Muscle of leg (tissue), 11 donors: Measurements from ENCODE around the gene MVB12A. TPM values are rescaled to one million over a fixed set of nuclear protein-coding genes. Genes with fewer than 3 reads are reported as not detected.

Experiments used
- DNase-seq: peaks from one replicate; pipeline ENCODE4 v3.0.0; 2013
- H3K27ac ChIP-seq: one replicate; pipeline ENCODE4 v1.5.1; 2013; ENCODE audit warnings: mild to moderate bottlenecking, low read length, control low read depth
- H3K27me3 ChIP-seq: one replicate; pipeline ENCODE4 v1.6.1; 2013; ENCODE audit warnings: low read length; ENCODE audit not compliant: control insufficient read depth, insufficient read depth
- H3K36me3 ChIP-seq: one replicate; pipeline ENCODE4 v1.6.1; 2013; ENCODE audit warnings: low read length; ENCODE audit not compliant: control insufficient read depth, insufficient read depth
- H3K4me1 ChIP-seq: one replicate; pipeline ENCODE4 v1.6.1; 2013; ENCODE audit warnings: low read length; ENCODE audit not compliant: control insufficient read depth, insufficient read depth
- H3K4me3 ChIP-seq: one replicate; pipeline ENCODE4 v1.5.1; 2013; ENCODE audit warnings: low read length, control low read depth
- H3K9me3 ChIP-seq: replicated peaks from 2 replicates; pipeline ENCODE4 v1.6.1; 2013; ENCODE audit warnings: low read depth, low read length; ENCODE audit not compliant: control insufficient read depth
- WGBS: methylation state at CpG from one replicate; pipeline ENCODE4 v1.1.5; 2013; ENCODE audit warnings: missing lambda C conversion rate; ENCODE audit not compliant: insufficient coverage; 5-methylcytosine and 5-hydroxymethylcytosine counted together
- polyA plus RNA-seq, 8 donors: library from polyadenylated mRNA; unstranded; fragments of 120-200 nt; gene quantifications; one replicate each; pipeline versions ENCODE4 v1.2.1 to v1.2.3, GENCODE V29; 2013; ENCODE audit warnings: inconsistent platforms in 1 of 8, low replicate concordance in 1 of 8; ENCODE audit not compliant: insufficient read length in 8 of 8, insufficient read depth in 1 of 8
- total RNA-seq: library from RNA; stranded (reverse); fragments of 120-200 nt; gene quantifications from one replicate; pipeline ENCODE4 v1.2.4, GENCODE V29; 2013

The MVB12A gene
- total and polyA plus RNA-seq, 9 donors: 29.5 to 44.3 (median 32.9) TPM

- WGBS: 0% methylated on average over 28 of the region's 37 CpGs
- no peaks in the 10 kb centered on the region for H3K36me3 ChIP-seq
- H3K9me3 ChIP-seq: no peaks in the 10 kb centered on the region
- DNase-seq: no peak
- peaks cover 18% of the 10 kb centered on the region for H3K4me1 ChIP-seq
- peaks cover 17% of the 10 kb centered on the region for H3K27me3 ChIP-seq
- no peak overlapping the region for H3K27ac ChIP-seq
- H3K4me3 ChIP-seq: peak overlapping the region; percentile 48
These were observed 29.7 kb upstream of the MVB12A start for GRCh38 chr19:17389957-17390664.

- peaks cover 17% of the 10 kb centered on the region for H3K27me3 ChIP-seq
These were observed 29.0 kb upstream of the MVB12A start for GRCh38 chr19:17390665-17391370.

GRCh38 chr19:17391371-17392151, 28.3 kb upstream of the MVB12A start:
- 21% methylated on average over 8 of the region's 26 CpGs for WGBS
- no peaks in the 10 kb centered on the region for H3K9me3 ChIP-seq
- peaks cover 17% of the 10 kb centered on the region for H3K27me3 ChIP-seq
- H3K4me1 ChIP-seq: peaks cover 12% of the 10 kb centered on the region
- no peak for DNase-seq
- peak overlapping the region; percentile 16 for H3K4me3 ChIP-seq
- no peaks in the 10 kb centered on the region for H3K36me3 ChIP-seq
- H3K27ac ChIP-seq: no peak overlapping the region

More at GRCh38 chr19:17390665-17391370, 29.0 kb upstream of the MVB12A start:
- Histone ChIP-seq H3K9me3 (no peaks in the 10 kb centered on the region), H3K4me1 (peaks cover 15% of the 10 kb centered on the region), H3K4me3 (peak overlapping the region; percentile 48), H3K27ac (peak overlapping the region; percentile 44), H3K36me3 (no peaks in the 10 kb centered on the region)
- under 1% methylated on average over 50 of the region's 50 CpGs for WGBS
- peak; percentile 96 for DNase-seq

- Histone ChIP-seq H3K27me3 (peaks cover 17% of the 10 kb centered on the region), H3K9me3 (no peaks in the 10 kb centered on the region), H3K4me1 (peaks cover 12% of the 10 kb centered on the region), H3K36me3 (no peaks in the 10 kb centered on the region), H3K4me3 (no peak overlapping the region), H3K27ac (no peak overlapping the region)
- no peak for DNase-seq
- 88% methylated on average over 1 of the region's 2 CpGs for WGBS
These were observed 26.8 kb upstream of the MVB12A start for GRCh38 chr19:17393002-17393401.

GRCh38 chr19:17393914-17394313, 25.9 kb upstream of the MVB12A start, which contains the start of gene CCDC194:
TSS of gene CCDC194 (minus strand) at chr19:17394196. CDS start at chr19:17394158, 38 bp downstream.
- peaks cover 11% of the 10 kb centered on the region for H3K27me3 ChIP-seq
- 36% methylated on average over 41 of the region's 41 CpGs for WGBS
- H3K4me1 ChIP-seq: peaks cover 12% of the 10 kb centered on the region
- no peak within 1 kb of the TSS for H3K27ac ChIP-seq
- no peaks in the 10 kb centered on the region for H3K9me3 ChIP-seq
- DNase-seq: no peak
- H3K36me3 ChIP-seq: no peaks in the 10 kb centered on the region
- no peak within 1 kb of the TSS for H3K4me3 ChIP-seq

GRCh38 chr19:17394891-17395415, 24.9 kb upstream of the MVB12A start:
- peaks cover 12% of the 10 kb centered on the region for H3K4me1 ChIP-seq
- H3K36me3 ChIP-seq: no peaks in the 10 kb centered on the region
- no peaks in the 10 kb centered on the region for H3K9me3 ChIP-seq
- DNase-seq: peak; percentile 77
- 37% methylated on average over 18 of the region's 19 CpGs for WGBS
- no peak overlapping the region for H3K4me3 ChIP-seq
- no peak overlapping the region for H3K27ac ChIP-seq
- peaks cover 8% of the 10 kb centered on the region for H3K27me3 ChIP-seq

- WGBS: 53% methylated on average over 5 of the region's 8 CpGs
- Histone ChIP-seq H3K36me3 (peaks cover 5% of the 10 kb centered on the region), H3K27ac (no peak overlapping the region)
These were observed 20.8 kb upstream of the MVB12A start for GRCh38 chr19:17398902-17399527.

GRCh38 chr19:17401628-17402027, 18.2 kb upstream of the MVB12A start:
- H3K36me3 ChIP-seq: peaks cover 5% of the 10 kb centered on the region
- WGBS: 84% methylated on average over 6 of the region's 6 CpGs
- no peak overlapping the region for H3K27ac ChIP-seq
- peaks cover 20% of the 10 kb centered on the region for H3K4me1 ChIP-seq
- H3K27me3 ChIP-seq: no peaks in the 10 kb centered on the region
- H3K9me3 ChIP-seq: no peaks in the 10 kb centered on the region
- H3K4me3 ChIP-seq: no peak overlapping the region
- DNase-seq: no peak

More at GRCh38 chr19:17398902-17399527, 20.8 kb upstream of the MVB12A start:
- no peak overlapping the region for H3K4me3 ChIP-seq
- DNase-seq: no peak
- H3K4me1 ChIP-seq: peaks cover 2% of the 10 kb centered on the region
- no peaks in the 10 kb centered on the region for H3K9me3 ChIP-seq
- H3K27me3 ChIP-seq: no peaks in the 10 kb centered on the region

GRCh38 chr19:17402982-17403855, 16.6 kb upstream of the MVB12A start:
- no peak for DNase-seq
- peak overlapping the region; percentile 57 for H3K4me3 ChIP-seq
- 28% methylated on average over 25 of the region's 36 CpGs for WGBS
- peaks cover 5% of the 10 kb centered on the region for H3K36me3 ChIP-seq
- no peaks in the 10 kb centered on the region for H3K27me3 ChIP-seq
- no peak overlapping the region for H3K27ac ChIP-seq
- H3K4me1 ChIP-seq: peaks cover 23% of the 10 kb centered on the region
- H3K9me3 ChIP-seq: no peaks in the 10 kb centered on the region
